Left lung (tissue), 10 donors: Measurements from ENCODE around the gene CTNND2. TPM values are rescaled to one million over a fixed set of nuclear protein-coding genes. Genes with fewer than 3 reads are reported as not detected.

Experiments
- ATAC-seq: fragments of 200-7000 bp; cut with Tn5 transposase; one replicate; pipeline ENCODE4 v1.9.1; 2020; ENCODE audit warnings: moderate library complexity
- DNase-seq, 4 donors: peaks; one replicate each; pipeline ENCODE4 v3.0.0-alpha.2; 2013 to 2020
- H3K27ac ChIP-seq, 2 donors: fragments of 200-600 bp; sonication (generic) in 1 of 2; one replicate each; pipeline versions ENCODE4 v1.5.0 to v1.8.0; 2020 to 2021
- H3K27me3 ChIP-seq, 2 donors: fragments of 200-600 bp; sonication (generic) in 1 of 2; one replicate each; pipeline versions ENCODE4 v1.5.0 to v1.8.0; 2020 to 2021
- H3K36me3 ChIP-seq, 2 donors: fragments of 200-600 bp; sonication (generic) in 1 of 2; one replicate each; pipeline versions ENCODE4 v1.5.0 to v1.8.0; 2020 to 2021
- H3K4me1 ChIP-seq, 2 donors: fragments of 200-600 bp; one replicate each; pipeline ENCODE4 v1.8.0; 2021
- H3K4me3 ChIP-seq, 2 donors: fragments of 200-600 bp; sonication (generic) in 1 of 2; one replicate each; pipeline versions ENCODE4 v1.5.0 to v1.8.0; 2020 to 2021; ENCODE audit warnings: mild to moderate bottlenecking in 1 of 2
- H3K9me3 ChIP-seq, 2 donors: fragments of 200-600 bp; sonication (generic) in 1 of 2; one replicate each; pipeline versions ENCODE4 v1.5.0 to v1.8.0; 2020 to 2021
- CTCF ChIP-seq, 2 donors: fragments of 200-600 bp; sonication (generic) in 1 of 2; IDR thresholded peaks; one replicate each; pipeline versions ENCODE4 v1.5.0 to v1.8.0; 2021; ENCODE audit warnings: antibody characterized with exemption in 2 of 2
- intact Hi-C, 2 donors: fragments of 100-400 bp; cut with DNase I; formaldehyde crosslinking; loops; one replicate each; pipeline versions ENCODE4 v1.11.2 to v1.14.2; 2022
- polyA plus RNA-seq, 6 donors: library from polyadenylated mRNA; unstranded; fragments of 120-200 nt; gene quantifications; one replicate each; pipeline ENCODE4 v1.2.1, GENCODE V29; 2013; ENCODE audit not compliant: insufficient read length in 6 of 6
- total RNA-seq, 2 donors: library from RNA; stranded (reverse); fragmentation: NEBNext Ultra II Directional; extraction: Animal tissue kit (Norgen Biotek cat#: 25700); gene quantifications; one replicate each; pipeline ENCODE4 v1.2.1, GENCODE V29; 2021
- donor health status: DM: no; HTN: yes; CAD: no.
- donor health status: DM: no; HTN: no; CAD: no.

CTNND2 gene
- total and polyA plus RNA-seq, 8 donors = 1.2 to 4.2 (median 2.2) TPM; not detected in 1

DNA sequence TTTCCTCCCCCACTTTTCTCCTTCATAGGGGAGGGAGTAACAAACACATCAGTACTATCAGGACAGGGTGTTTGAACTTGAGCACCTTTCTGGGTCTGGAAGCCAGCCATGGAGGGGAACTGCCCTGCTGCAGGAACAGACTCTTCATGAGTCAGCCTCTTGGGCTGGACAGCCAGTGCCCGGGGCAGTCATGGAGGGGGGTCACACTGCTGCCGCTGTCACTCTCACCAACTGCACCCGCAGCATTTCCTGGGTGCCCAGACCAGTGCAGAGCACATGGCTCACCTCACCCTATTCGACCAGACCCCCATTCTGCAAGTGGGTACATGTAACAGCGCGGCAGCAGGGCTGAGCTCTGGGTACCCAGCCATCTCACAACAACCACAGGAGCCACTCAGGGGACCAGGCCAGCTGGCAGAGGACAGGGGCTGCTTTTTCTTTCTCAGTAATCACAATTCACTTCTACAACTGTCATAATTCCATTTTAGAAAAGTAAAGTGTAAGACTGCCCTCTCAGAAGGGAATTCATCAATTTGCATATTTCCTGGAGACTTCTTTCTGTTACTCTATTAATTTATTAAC is 118.4 kb downstream of the CTNND2 start:
- H3K9me3 ChIP-seq = peaks cover 0 to 10% of the 10 kb centered on the region in 2 donors
- ATAC-seq (no peak), DNase-seq (no peak)
- H3K27ac ChIP-seq = no peak overlapping the region
- intact Hi-C loops = no loop called here
- H3K27me3 ChIP-seq = no peaks in the 10 kb centered on the region
- H3K36me3 ChIP-seq = no peaks in the 10 kb centered on the region
- H3K4me3 ChIP-seq = no peak overlapping the region
- no peak for TF ChIP-seq CTCF (IDR thresholded peaks at IDR 0.05)
- H3K4me1 ChIP-seq = no peaks in the 10 kb centered on the region

GRCh38 chr5:11780641-11781345 is 123.5 kb downstream of the CTNND2 start:
- Histone ChIP-seq H3K27me3 (no peaks in the 10 kb centered on the region), H3K4me1 (no peaks in the 10 kb centered on the region), H3K27ac (no peak overlapping the region), H3K36me3 (no peaks in the 10 kb centered on the region), H3K9me3 (peaks cover 0 to 10% of the 10 kb centered on the region in 2 donors), H3K4me3 (no peak overlapping the region)
- intact Hi-C loops = no loop called here
- ATAC-seq = no peak
- TF ChIP-seq CTCF (IDR thresholded peaks at IDR 0.05) = no peak
- DNase-seq = no peak

GRCh38 chr5:11777096-11777495 is 127.2 kb downstream of the CTNND2 start:
- H3K27me3 ChIP-seq = no peaks in the 10 kb centered on the region
- H3K36me3 ChIP-seq = no peaks in the 10 kb centered on the region
- no peak overlapping the region for H3K27ac ChIP-seq
- no peaks in the 10 kb centered on the region for H3K9me3 ChIP-seq
- no peak for TF ChIP-seq CTCF (IDR thresholded peaks at IDR 0.05)
- H3K4me3 ChIP-seq = no peak overlapping the region
- DNase-seq = no peak
- no peak for ATAC-seq
- intact Hi-C loops = no loop called here
- H3K4me1 ChIP-seq = no peaks in the 10 kb centered on the region

DNA sequence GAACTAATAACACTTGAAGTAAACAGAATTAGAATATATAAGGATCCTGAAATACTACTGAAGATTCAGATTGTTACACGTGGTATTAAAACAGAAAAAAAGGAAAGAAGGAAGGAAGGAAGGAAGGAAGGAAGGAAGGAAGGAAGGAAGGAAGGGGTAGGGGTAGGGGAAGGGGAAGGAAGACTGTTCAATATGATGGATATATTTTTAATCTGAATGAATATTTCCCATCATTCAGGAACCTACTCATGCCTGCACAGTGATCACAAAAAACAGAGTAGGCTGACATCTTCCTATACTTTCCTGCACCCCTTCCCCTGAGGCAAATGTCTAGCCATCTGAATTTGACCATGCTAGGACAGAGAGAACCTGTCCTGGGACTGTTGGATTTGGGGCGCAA is 133.9 kb downstream of the CTNND2 start:
- Histone ChIP-seq H3K27ac (no peak overlapping the region), H3K36me3 (no peaks in the 10 kb centered on the region), H3K9me3 (no peaks in the 10 kb centered on the region), H3K4me1 (no peaks in the 10 kb centered on the region), H3K27me3 (no peaks in the 10 kb centered on the region), H3K4me3 (no peak overlapping the region)
- ATAC-seq (no peak), DNase-seq (no peak)
- intact Hi-C loops = no loop called here
- TF ChIP-seq CTCF (IDR thresholded peaks at IDR 0.05) = no peak

DNA sequence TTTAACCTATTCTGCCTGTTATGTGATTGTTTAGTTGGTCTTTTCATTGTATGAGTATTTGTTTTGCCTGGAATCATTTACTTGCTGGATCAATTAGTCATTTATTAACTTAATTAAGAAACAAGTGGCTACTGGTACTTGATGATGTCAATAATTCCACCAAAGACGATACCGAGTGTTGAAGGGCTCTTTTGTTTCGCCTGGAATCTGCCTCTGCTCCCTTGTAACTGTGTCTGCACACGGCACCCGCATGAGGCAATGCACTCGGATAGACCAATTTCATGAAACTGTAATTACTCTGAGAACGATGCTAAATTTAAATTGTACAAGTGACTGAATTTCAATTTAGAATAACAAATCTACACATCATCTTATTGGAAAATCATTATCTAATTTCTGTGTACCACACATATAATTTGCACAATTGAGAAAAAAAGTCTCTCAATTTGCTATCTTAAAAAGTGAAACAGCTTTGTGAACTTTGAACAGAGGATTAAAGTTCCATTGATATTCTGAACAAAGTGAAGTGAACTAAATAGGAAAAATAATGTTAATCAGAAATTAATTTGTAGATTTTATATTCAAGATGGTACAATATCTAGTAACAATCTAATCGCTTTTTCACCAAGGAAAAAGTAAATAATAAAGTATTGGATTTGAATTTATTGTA is 143.2 kb downstream of the CTNND2 start:
- H3K9me3 ChIP-seq = peaks cover 0 to 6% of the 10 kb centered on the region in 2 donors
- H3K4me1 ChIP-seq = no peaks in the 10 kb centered on the region
- DNase-seq = no peak
- intact Hi-C loops = no loop called here
- no peaks in the 10 kb centered on the region for H3K27me3 ChIP-seq
- H3K4me3 ChIP-seq = no peak overlapping the region
- no peak for ATAC-seq
- TF ChIP-seq CTCF (IDR thresholded peaks at IDR 0.05) = no peak
- H3K27ac ChIP-seq = no peak overlapping the region
- H3K36me3 ChIP-seq = no peaks in the 10 kb centered on the region
